Metanephros (tissue), 1 donor: ENCODE data around the gene MICALL1. TPM values are rescaled to one million over a fixed set of nuclear protein-coding genes. Genes with fewer than 3 reads are reported as not detected.

ENCODE experiments used
- total RNA-seq: library from RNA; depleted of rRNA; stranded (reverse); fragments of >200 nt; gene quantifications from one replicate; pipeline ENCODE4 v1.2.3, GENCODE V29; 2014

The MICALL1 gene, protein sequence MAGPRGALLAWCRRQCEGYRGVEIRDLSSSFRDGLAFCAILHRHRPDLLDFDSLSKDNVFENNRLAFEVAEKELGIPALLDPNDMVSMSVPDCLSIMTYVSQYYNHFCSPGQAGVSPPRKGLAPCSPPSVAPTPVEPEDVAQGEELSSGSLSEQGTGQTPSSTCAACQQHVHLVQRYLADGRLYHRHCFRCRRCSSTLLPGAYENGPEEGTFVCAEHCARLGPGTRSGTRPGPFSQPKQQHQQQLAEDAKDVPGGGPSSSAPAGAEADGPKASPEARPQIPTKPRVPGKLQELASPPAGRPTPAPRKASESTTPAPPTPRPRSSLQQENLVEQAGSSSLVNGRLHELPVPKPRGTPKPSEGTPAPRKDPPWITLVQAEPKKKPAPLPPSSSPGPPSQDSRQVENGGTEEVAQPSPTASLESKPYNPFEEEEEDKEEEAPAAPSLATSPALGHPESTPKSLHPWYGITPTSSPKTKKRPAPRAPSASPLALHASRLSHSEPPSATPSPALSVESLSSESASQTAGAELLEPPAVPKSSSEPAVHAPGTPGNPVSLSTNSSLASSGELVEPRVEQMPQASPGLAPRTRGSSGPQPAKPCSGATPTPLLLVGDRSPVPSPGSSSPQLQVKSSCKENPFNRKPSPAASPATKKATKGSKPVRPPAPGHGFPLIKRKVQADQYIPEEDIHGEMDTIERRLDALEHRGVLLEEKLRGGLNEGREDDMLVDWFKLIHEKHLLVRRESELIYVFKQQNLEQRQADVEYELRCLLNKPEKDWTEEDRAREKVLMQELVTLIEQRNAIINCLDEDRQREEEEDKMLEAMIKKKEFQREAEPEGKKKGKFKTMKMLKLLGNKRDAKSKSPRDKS
- total RNA-seq: 26.1 TPM

DNA sequence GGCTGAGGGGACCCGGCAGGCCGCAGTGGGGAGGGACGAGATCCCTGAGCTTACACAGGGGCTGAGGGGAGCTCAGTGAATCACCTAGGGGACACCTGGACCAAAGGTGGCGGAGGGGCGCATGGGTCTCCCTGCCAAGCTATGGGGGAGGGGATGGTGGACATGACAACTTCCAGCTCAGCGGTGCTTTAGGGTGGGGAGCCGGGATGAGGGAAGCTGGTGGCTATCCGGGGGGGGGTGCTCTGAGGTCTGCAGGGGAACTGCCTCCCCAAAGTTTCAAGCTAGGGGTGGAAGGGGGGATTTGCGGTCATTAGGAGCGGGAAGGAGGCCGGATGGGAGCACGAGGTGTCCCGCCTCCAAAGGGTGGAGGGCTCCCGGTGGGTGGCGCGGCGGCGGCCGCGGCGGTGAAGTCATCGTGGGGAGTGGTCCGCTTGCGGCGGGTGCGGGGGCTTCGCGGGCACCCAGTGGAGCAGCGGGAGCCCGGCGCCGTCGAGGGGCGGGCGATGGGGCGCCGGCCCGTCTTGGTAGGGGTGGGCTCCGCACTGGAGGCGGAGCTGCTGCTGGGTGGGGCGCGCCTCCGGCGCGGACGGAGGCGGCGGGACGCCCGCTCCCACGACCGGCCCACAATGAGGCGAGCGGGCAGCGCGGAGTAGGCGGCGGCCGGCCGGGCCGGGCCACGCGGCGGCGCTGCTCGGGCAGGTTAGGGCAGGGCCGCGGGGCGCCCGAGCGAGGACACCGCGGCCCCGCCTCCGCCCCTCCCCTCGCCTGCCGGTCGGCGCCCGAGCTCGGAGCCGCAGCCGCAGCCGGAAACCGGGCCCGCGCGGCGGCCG lies at the start of gene MICALL1:
Gene MICALL1, plus strand, starts transcription at position 764 of the 830 bp plus-strand sequence. CDS start 126 bp downstream, outside the sequence.

DNA sequence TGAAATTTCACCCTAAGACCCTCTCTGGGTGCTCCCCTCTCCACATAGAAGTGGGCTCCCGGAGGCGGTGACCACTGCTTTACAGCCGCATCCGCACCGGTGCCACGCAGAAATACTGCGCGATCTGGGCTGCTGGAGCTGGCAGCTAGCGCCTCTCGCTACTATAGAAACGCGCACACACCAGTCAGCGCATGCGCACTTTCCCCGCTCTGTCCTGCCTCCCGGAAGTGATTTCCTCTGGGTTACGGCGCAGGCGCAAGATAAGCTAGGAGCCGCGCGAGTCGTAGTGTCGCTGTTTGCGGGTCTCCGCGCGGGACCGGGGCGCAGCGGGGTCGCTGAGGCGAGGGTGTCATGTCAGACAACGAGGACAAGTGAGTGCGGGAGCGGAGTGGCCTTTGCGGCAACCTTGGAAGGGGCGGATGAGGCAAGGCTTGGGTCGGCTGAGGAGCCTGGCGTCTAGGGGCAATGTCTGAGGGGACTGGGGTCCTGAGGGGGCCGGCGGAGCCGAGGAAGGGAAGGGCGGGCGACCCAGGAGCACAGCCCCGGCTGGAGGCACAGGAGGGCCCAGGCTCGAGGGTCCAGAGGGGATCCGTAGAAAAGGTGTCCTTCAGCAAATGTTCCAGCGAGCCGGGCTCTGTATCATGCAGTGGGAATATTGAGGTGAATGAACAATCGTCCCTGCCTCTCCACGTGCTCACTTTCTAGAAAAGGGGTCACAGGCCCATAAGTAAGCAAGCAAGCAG lies 47.5 kb downstream of the MICALL1 start, which contains the start of the genes C22orf23 and POLR2F:
Gene C22orf23, minus strand, starts transcription at position 165 of the 743 bp plus-strand sequence. CDS start 452 bp downstream, outside the sequence.
Gene POLR2F, plus strand, starts transcription at position 263 of the 743 bp plus-strand sequence. Its CDS starts 89 bp downstream, at position 352.

DNA sequence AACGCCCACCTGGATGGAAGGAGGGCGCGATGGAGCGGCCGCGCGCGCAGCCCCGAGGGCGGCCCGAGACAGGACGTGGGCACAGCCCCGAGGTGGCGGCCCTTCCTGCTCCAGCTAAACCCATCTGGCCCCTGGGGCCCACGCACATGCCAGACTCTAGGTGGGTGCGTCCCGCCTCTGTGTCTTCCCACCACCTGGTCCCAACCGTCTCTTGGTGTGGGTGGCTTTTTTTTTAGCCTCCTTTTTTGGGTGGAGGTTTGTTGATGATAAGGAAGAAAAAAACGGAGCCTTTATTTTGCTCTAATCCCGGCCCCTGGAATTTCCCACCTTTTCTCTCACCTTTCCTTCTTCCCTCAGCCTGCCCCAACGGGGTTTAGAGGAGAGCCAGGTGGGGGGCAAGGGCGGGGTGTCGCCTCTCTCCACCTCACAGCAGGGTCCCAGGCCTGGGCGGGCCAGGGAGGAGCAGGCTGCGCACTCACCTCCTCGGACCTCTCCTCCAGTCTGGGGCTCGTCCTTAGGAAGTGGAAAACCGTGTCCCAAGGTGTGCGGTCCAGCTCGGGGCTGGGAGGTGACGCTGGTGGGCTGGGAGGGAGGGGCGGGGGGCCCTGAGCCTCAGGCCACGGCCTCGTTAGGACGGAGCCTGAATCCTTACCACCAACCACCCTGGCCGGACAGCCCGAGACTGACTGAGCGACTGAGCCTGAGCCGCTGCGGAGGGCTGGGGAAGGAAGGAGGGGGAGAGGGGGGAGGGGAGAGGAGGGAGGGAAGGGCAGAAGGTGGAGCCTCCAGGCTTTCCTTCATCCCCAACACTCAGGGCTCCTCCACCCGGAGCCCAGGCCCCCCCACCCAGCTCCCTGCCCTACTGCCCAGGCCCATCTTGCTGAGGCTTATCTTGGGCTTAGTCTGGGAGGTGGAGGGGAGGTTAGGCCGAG lies 78.0 kb downstream of the MICALL1 start, which contains the start of gene SOX10:
Gene SOX10, minus strand, starts transcription at position 696 of the 932 bp plus-strand sequence. CDS start 771 bp downstream, outside the sequence.

Other genes with a start within 250 kb of the MICALL1 start
- 11.3 TPM for gene PDXP, start 247.6 kb upstream of the MICALL1 start, total RNA-seq
- 895 TPM for gene LGALS1, start 230.7 kb upstream of the MICALL1 start, total RNA-seq
- gene NOL12, start 220.0 kb upstream of the MICALL1 start, total RNA-seq: 13.5 TPM
- 94.7 TPM for gene TRIOBP, start 209.2 kb upstream of the MICALL1 start, total RNA-seq
- gene GCAT, start 98.4 kb upstream of the MICALL1 start, total RNA-seq: 16.9 TPM
- 0.23 TPM for gene GALR3, start 82.9 kb upstream of the MICALL1 start, total RNA-seq
- 23.7 TPM for gene ANKRD54, start 62.0 kb upstream of the MICALL1 start, total RNA-seq
- 592 TPM for gene EIF3L, start 56.9 kb upstream of the MICALL1 start, total RNA-seq
- 0.64 TPM for gene C22orf23, start 47.3 kb downstream of the MICALL1 start, total RNA-seq
- gene POLR2F, start 47.4 kb downstream of the MICALL1 start, total RNA-seq: 32.3 TPM
- 1.9 TPM for gene SOX10, start 78.3 kb downstream of the MICALL1 start, total RNA-seq
- 32.1 TPM for gene PICK1, start 151.1 kb downstream of the MICALL1 start, total RNA-seq
- 2.2 TPM for gene SLC16A8, start 177.9 kb downstream of the MICALL1 start, total RNA-seq
- 4.5 TPM for gene BAIAP2L2, start 204.4 kb downstream of the MICALL1 start, total RNA-seq